Naive B cell (primary cell): Measurements from ENCODE around the gene BCL2L1. TPM values are rescaled to one million over a fixed set of nuclear protein-coding genes. Genes with fewer than 3 reads are reported as not detected.

Experiments
- ATAC-seq, 2 donors: fragments of 150-1000 bp; cut with Tn5 transposase; 2 replicates each; pipeline ENCODE4 v1.10.0; 2021; ENCODE audit warnings: low read depth in 2 of 2, mild to moderate bottlenecking in 2 of 2, moderate library complexity in 2 of 2
- DNase-seq: peaks from one replicate; pipeline ENCODE4 v3.0.0; 2022
- H3K27ac Mint-ChIP-seq, 6 donors: one replicate each; pipeline ENCODE4 v1.8.0; 2020 to 2022; ENCODE audit warnings: mild to moderate bottlenecking in 6 of 6, mixed read lengths in 6 of 6, moderate library complexity in 5 of 6, inconsistent platforms in 2 of 6
- H3K27me3 Mint-ChIP-seq, 3 donors: one replicate each; pipeline ENCODE4 v1.8.0; 2021 to 2022; ENCODE audit warnings: mixed read lengths in 3 of 3, mild to moderate bottlenecking in 1 of 3
- H3K36me3 Mint-ChIP-seq, 2 donors: one replicate each; pipeline ENCODE4 v1.8.0; 2020 to 2022; ENCODE audit warnings: mixed read lengths in 2 of 2, inconsistent platforms in 1 of 2, mild to moderate bottlenecking in 1 of 2
- H3K4me1 Mint-ChIP-seq, 3 donors: one replicate each; pipeline ENCODE4 v1.8.0; 2020 to 2022; ENCODE audit warnings: mixed read lengths in 3 of 3, inconsistent platforms in 1 of 3, mild to moderate bottlenecking in 1 of 3, moderate library complexity in 1 of 3
- H3K4me3 Mint-ChIP-seq, 8 donors: one replicate each; pipeline ENCODE4 v1.8.0; 2020 to 2022; ENCODE audit warnings: mild to moderate bottlenecking in 8 of 8, mixed read lengths in 8 of 8, moderate library complexity in 8 of 8, inconsistent platforms in 2 of 8
- H3K9me3 Mint-ChIP-seq, 7 donors: one replicate each; pipeline ENCODE4 v1.8.0; 2020 to 2022; ENCODE audit warnings: mixed read lengths in 7 of 7, mild to moderate bottlenecking in 5 of 7, inconsistent platforms in 2 of 7, moderate library complexity in 1 of 7
- polyA plus RNA-seq, 6 donors: library from polyadenylated mRNA; unstranded; fragments of 300-500 nt; fragmentation: Illumina TruSeq; gene quantifications; one replicate each; pipeline ENCODE4 v1.2.3, GENCODE V29; 2021; ENCODE audit warnings: low read depth in 6 of 6

BCL2L1 gene
- polyA plus RNA-seq, result 10 to 100 TPM in 1 of 6 donors, 1 to 10 TPM in 5; 6.2 to 13.0 (median 8.9) TPM

- Mint-ChIP-seq H3K4me3 (peak within 1 kb of the TSS; percentile 87 to 98 (median 96)), H3K4me1 (peaks cover 50 to 55% (median 52%) of the 10 kb centered on the region in 3 donors), H3K27ac (peak within 1 kb of the TSS; percentile 81 to 99 (median 98)), H3K9me3 (no peaks in the 10 kb centered on the region), H3K36me3 (peaks cover 0 to 5% of the 10 kb centered on the region in 2 donors), H3K27me3 (no peaks in the 10 kb centered on the region)
- ATAC-seq (peak; percentile 22 to 24), DNase-seq (peak; percentile 69)
These were observed at the start of gene BCL2L1 for GRCh38 chr20:31722257-31723068. TSS of gene BCL2L1 (minus strand) at chr20:31722868. CDS start at chr20:31722218, 650 bp downstream.

GRCh38 chr20:31770243-31770642 lies 47.6 kb upstream of the BCL2L1 start:
- no peak for DNase-seq
- no peaks in the 10 kb centered on the region for H3K27me3 Mint-ChIP-seq
- H3K9me3 Mint-ChIP-seq, result no peaks in the 10 kb centered on the region
- no peak overlapping the region for H3K27ac Mint-ChIP-seq
- no peaks in the 10 kb centered on the region for H3K4me1 Mint-ChIP-seq
- H3K4me3 Mint-ChIP-seq, result no peak overlapping the region
- H3K36me3 Mint-ChIP-seq, result no peaks in the 10 kb centered on the region
- ATAC-seq, result no peak

- H3K27ac Mint-ChIP-seq, result peak overlapping the region in 1 of 6 donors; percentile 38
- no peaks in the 10 kb centered on the region for H3K4me1 Mint-ChIP-seq
- ATAC-seq (no peak), DNase-seq (no peak)
- H3K27me3 Mint-ChIP-seq, result no peaks in the 10 kb centered on the region
- no peaks in the 10 kb centered on the region for H3K36me3 Mint-ChIP-seq
- no peaks in the 10 kb centered on the region for H3K9me3 Mint-ChIP-seq
- H3K4me3 Mint-ChIP-seq, result no peak overlapping the region
These were observed 47.0 kb upstream of the BCL2L1 start for GRCh38 chr20:31769681-31770080.

DNA sequence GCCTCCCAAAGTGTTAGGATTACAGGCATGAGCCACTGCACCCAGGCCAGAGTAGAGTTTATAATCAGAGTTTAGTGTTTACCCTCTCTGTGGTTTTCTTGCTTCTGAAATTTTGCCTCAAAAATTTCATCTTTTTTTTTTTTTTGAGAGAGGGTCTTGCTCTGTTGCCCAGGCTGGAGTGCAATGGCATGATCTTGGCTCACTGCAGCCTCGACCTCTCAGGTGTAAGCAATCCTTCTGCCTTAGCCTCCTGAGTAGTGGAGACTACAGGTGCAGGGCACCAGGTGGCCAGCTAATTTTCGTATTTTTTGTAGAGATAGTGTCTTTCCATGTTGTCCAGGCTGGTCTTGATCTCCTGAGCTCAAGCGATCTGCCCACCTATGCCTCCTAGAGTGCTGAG lies 45.1 kb upstream of the BCL2L1 start:
- no peak overlapping the region for H3K27ac Mint-ChIP-seq
- H3K4me3 Mint-ChIP-seq, result no peak overlapping the region
- H3K36me3 Mint-ChIP-seq, result no peaks in the 10 kb centered on the region
- no peaks in the 10 kb centered on the region for H3K9me3 Mint-ChIP-seq
- no peaks in the 10 kb centered on the region for H3K27me3 Mint-ChIP-seq
- no peaks in the 10 kb centered on the region for H3K4me1 Mint-ChIP-seq
- ATAC-seq, result no peak
- DNase-seq, result no peak

GRCh38 chr20:31764641-31765305 lies 42.1 kb upstream of the BCL2L1 start:
- ATAC-seq (no peak), DNase-seq (no peak)
- Mint-ChIP-seq H3K27ac (peak overlapping the region in 1 of 6 donors; percentile 50), H3K9me3 (no peaks in the 10 kb centered on the region), H3K27me3 (no peaks in the 10 kb centered on the region), H3K4me3 (no peak overlapping the region), H3K4me1 (no peaks in the 10 kb centered on the region), H3K36me3 (no peaks in the 10 kb centered on the region)

GRCh38 chr20:31760519-31761240 lies 38.0 kb upstream of the BCL2L1 start:
- Mint-ChIP-seq H3K4me3 (no peak overlapping the region), H3K27ac (no peak overlapping the region), H3K36me3 (no peaks in the 10 kb centered on the region), H3K9me3 (no peaks in the 10 kb centered on the region), H3K4me1 (no peaks in the 10 kb centered on the region), H3K27me3 (no peaks in the 10 kb centered on the region)
- DNase-seq (no peak), ATAC-seq (no peak)

GRCh38 chr20:31759836-31760518 lies 37.3 kb upstream of the BCL2L1 start:
- Mint-ChIP-seq H3K4me1 (no peaks in the 10 kb centered on the region), H3K27ac (peak overlapping the region in 2 of 6 donors; percentile 2 to 71), H3K4me3 (no peak overlapping the region), H3K36me3 (no peaks in the 10 kb centered on the region), H3K27me3 (no peaks in the 10 kb centered on the region), H3K9me3 (no peaks in the 10 kb centered on the region)
- DNase-seq (no peak), ATAC-seq (no peak)

DNA sequence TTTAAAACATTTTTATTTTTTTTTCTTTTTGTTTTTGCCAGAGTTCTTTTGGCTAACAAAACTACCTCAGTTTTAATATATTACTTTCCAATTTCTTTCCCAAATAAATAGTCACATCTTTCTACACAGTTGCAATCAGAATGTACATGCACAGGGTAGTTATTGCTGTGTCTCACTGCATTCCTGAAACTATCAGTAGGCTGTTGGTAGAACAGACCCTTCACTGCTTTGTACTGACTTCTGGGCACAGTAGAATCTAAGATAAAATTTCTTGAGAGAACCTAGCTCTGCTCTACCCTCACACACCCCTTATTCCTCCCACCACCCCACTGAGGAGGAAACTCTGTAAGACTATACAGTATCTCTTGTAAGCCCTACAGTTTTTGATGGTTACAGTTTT lies 36.3 kb upstream of the BCL2L1 start:
- H3K27me3 Mint-ChIP-seq, result no peaks in the 10 kb centered on the region
- H3K4me1 Mint-ChIP-seq, result no peaks in the 10 kb centered on the region
- H3K36me3 Mint-ChIP-seq, result no peaks in the 10 kb centered on the region
- DNase-seq (no peak), ATAC-seq (no peak)
- H3K4me3 Mint-ChIP-seq, result no peak overlapping the region
- no peak overlapping the region for H3K27ac Mint-ChIP-seq
- H3K9me3 Mint-ChIP-seq, result no peaks in the 10 kb centered on the region

- no peak overlapping the region for H3K4me3 Mint-ChIP-seq
- H3K27ac Mint-ChIP-seq, result peak overlapping the region in 1 of 6 donors; percentile 56
- H3K27me3 Mint-ChIP-seq, result no peaks in the 10 kb centered on the region
- no peak for DNase-seq
- H3K36me3 Mint-ChIP-seq, result no peaks in the 10 kb centered on the region
- no peaks in the 10 kb centered on the region for H3K4me1 Mint-ChIP-seq
- no peaks in the 10 kb centered on the region for H3K9me3 Mint-ChIP-seq
- ATAC-seq, result no peak
These were observed 35.9 kb upstream of the BCL2L1 start for GRCh38 chr20:31758521-31758920.

DNA sequence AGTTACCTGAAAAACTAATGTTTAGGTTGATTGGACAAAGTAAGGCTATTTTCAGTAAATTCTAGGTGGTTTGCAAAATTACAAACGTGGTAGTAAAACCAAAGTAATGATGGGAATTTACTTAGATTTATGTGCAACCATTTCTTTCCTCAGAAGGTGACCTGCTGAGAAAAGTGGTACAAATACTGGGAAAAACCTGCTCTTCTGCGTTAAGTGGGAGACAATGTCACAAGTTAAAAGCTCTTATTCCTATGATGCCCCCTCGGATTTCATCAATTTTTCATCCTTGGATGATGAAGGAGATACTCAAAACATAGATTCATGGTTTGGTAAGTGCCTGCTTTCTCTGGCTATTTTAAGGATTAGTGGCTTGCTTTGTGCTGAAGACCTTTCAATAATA lies 34.6 kb upstream of the BCL2L1 start:
- no peaks in the 10 kb centered on the region for H3K4me1 Mint-ChIP-seq
- H3K27ac Mint-ChIP-seq, result no peak overlapping the region
- H3K4me3 Mint-ChIP-seq, result no peak overlapping the region
- H3K27me3 Mint-ChIP-seq, result no peaks in the 10 kb centered on the region
- DNase-seq (no peak), ATAC-seq (no peak)
- no peaks in the 10 kb centered on the region for H3K36me3 Mint-ChIP-seq
- no peaks in the 10 kb centered on the region for H3K9me3 Mint-ChIP-seq

DNA sequence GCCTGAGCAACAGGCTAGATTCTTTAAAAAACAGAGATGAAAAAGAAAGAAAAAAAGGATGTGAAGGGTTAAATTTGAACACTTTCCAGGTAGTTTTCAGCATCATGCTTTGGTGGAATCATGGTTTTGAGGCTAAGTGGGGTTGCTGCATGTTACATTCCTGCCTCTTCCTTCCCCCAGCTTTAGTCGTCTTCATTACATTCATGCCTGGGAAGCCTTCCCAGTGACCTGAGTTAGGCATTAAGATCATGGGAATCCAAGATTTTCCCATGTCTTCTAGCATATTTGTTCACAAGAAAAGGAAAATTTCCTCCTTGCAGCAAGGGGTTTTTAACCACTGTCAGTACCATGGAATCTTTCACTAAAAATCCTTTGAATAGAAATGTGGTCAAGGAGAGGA lies 28.5 kb upstream of the BCL2L1 start:
- Mint-ChIP-seq H3K4me1 (no peaks in the 10 kb centered on the region), H3K27ac (peak overlapping the region in 1 of 6 donors; percentile 63), H3K36me3 (no peaks in the 10 kb centered on the region), H3K27me3 (no peaks in the 10 kb centered on the region), H3K4me3 (no peak overlapping the region), H3K9me3 (no peaks in the 10 kb centered on the region)
- DNase-seq, result no peak
- ATAC-seq, result no peak

- H3K4me1 Mint-ChIP-seq, result no peaks in the 10 kb centered on the region
- H3K36me3 Mint-ChIP-seq, result no peaks in the 10 kb centered on the region
- H3K27me3 Mint-ChIP-seq, result no peaks in the 10 kb centered on the region
- no peaks in the 10 kb centered on the region for H3K9me3 Mint-ChIP-seq
- H3K27ac Mint-ChIP-seq, result no peak overlapping the region
- ATAC-seq, result no peak
- no peak overlapping the region for H3K4me3 Mint-ChIP-seq
- DNase-seq, result no peak
These were observed 26.6 kb upstream of the BCL2L1 start for GRCh38 chr20:31749223-31749622.

DNA sequence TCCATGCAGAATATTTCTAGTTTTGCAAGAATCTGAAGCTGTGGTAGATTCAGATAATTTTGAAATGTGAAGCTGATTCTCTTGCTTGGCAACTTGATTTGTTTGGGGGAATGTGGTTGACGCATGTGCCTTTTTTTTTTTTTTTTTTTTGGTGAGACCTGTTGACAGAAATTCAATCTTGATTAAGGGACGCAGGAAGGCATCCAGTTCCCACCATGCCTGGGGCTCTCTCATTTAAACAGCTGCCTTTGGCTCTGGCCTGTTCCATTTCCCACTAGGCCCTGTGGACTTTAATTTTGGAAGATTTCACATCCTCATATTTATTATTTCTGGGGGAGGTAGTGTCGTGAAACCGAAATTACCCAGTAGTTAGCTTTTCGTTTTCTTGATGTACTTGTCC lies 25.0 kb upstream of the BCL2L1 start:
- ATAC-seq (no peak), DNase-seq (no peak)
- Mint-ChIP-seq H3K4me3 (no peak overlapping the region), H3K27me3 (no peaks in the 10 kb centered on the region), H3K36me3 (no peaks in the 10 kb centered on the region), H3K27ac (peak overlapping the region in 1 of 6 donors; percentile 31), H3K9me3 (no peaks in the 10 kb centered on the region), H3K4me1 (no peaks in the 10 kb centered on the region)
